GM19468 (cell line): ENCODE measurements around the gene CECR2.

Source experiments
- ATAC-seq: cut with Tn5 transposase; IDR thresholded peaks from one replicate; pipeline ENCODE4 v1.9.1; 2021; ENCODE audit warnings: mild to moderate bottlenecking, moderate library complexity, moderate number of reproducible peaks; ENCODE audit not compliant: unreplicated experiment; ENCODE audit errors: extremely low read depth

Gene CECR2

GRCh38 chr22:17369439-17370025 is at the start of gene CECR2:
Gene CECR2, plus strand, starts transcription at chr22:17369460. Its CDS starts 324 bp downstream, at chr22:17369784.
- no peak for ATAC-seq

- ATAC-seq = no peak
Measured at GRCh38 chr22:17319546-17319945, 49.7 kb upstream of the CECR2 start.

- no peak for ATAC-seq
Measured at GRCh38 chr22:17322511-17322910, 46.7 kb upstream of the CECR2 start.

GRCh38 chr22:17331690-17332089 is 37.6 kb upstream of the CECR2 start:
- ATAC-seq = no peak

GRCh38 chr22:17332109-17332800 is 37.0 kb upstream of the CECR2 start:
- ATAC-seq = no peak

GRCh38 chr22:17334059-17334458 is 35.2 kb upstream of the CECR2 start:
- no peak for ATAC-seq

- no peak for ATAC-seq
Measured at GRCh38 chr22:17334983-17335382, 34.3 kb upstream of the CECR2 start.

GRCh38 chr22:17336061-17336460 is 33.2 kb upstream of the CECR2 start:
- no peak for ATAC-seq

GRCh38 chr22:17337639-17338038 is 31.6 kb upstream of the CECR2 start:
- no peak for ATAC-seq

GRCh38 chr22:17339095-17339693 is 30.1 kb upstream of the CECR2 start:
- no peak for ATAC-seq

- ATAC-seq = no peak
Measured at GRCh38 chr22:17342361-17342760, 26.9 kb upstream of the CECR2 start.

GRCh38 chr22:17343766-17344165 is 25.5 kb upstream of the CECR2 start:
- ATAC-seq = no peak

- no peak for ATAC-seq
Measured at GRCh38 chr22:17346578-17346977, 22.7 kb upstream of the CECR2 start.

GRCh38 chr22:17347724-17348123 is 21.5 kb upstream of the CECR2 start:
- ATAC-seq = no peak

- no peak for ATAC-seq
Measured at GRCh38 chr22:17348464-17349103, 20.7 kb upstream of the CECR2 start.

- no peak for ATAC-seq
Measured at GRCh38 chr22:17349172-17349571, 20.1 kb upstream of the CECR2 start.

GRCh38 chr22:17350292-17350691 is 19.0 kb upstream of the CECR2 start:
- no peak for ATAC-seq

- no peak for ATAC-seq
Measured at GRCh38 chr22:17352798-17353197, 16.5 kb upstream of the CECR2 start.

GRCh38 chr22:17357688-17358087 is 11.6 kb upstream of the CECR2 start:
- ATAC-seq = no peak

- ATAC-seq = no peak
Measured at GRCh38 chr22:17358415-17358814, 10.8 kb upstream of the CECR2 start.

- no peak for ATAC-seq
Measured at GRCh38 chr22:17359501-17359900, 9.8 kb upstream of the CECR2 start.
